ENCODE measurements around the gene CXCL11. TPM values are rescaled to one million over a fixed set of nuclear protein-coding genes. Genes with fewer than 3 reads are reported as not detected.

Gene CXCL11
- total RNA-seq, 1 experiment from 2014 or later = not detected

- Histone ChIP-seq H3K9me3 (ENCODE audit: control insufficient read depth, low read depth, low read length) (no peaks in the 10 kb centered on the region), H2AK5ac (ENCODE audit: insufficient read length, low read length) (no peak within 1 kb of the TSS), H3K4me1 (ENCODE audit: insufficient read depth, low read length) (no peaks in the 10 kb centered on the region), H4K20me1 (ENCODE audit: control insufficient read depth, insufficient read depth, insufficient read length) (no peaks in the 10 kb centered on the region), H3K27ac (ENCODE audit: insufficient read length, low read depth, low read length) (no peak within 1 kb of the TSS), H3K79me2 (ENCODE audit: insufficient read depth, low read length) (no peaks in the 10 kb centered on the region), H2BK20ac (ENCODE audit: low read depth, low read length, poor library complexity, severe bottlenecking) (no peak within 1 kb of the TSS), H2BK15ac (ENCODE audit: low read depth, low read length) (no peak within 1 kb of the TSS), H3K23me2 (ENCODE audit: insufficient read length, low read depth, low read length, poor library complexity, severe bottlenecking) (no peaks in the 10 kb centered on the region), H3K79me1 (ENCODE audit: insufficient read depth, low read depth, low read length, poor library complexity, severe bottlenecking) (no peaks in the 10 kb centered on the region), H3K18ac (ENCODE audit: insufficient read length, low read depth, low read length) (no peak within 1 kb of the TSS), H3K56ac (ENCODE audit: insufficient read length, low read depth, low read length) (no peak within 1 kb of the TSS), H4K5ac (ENCODE audit: insufficient read length, low read depth, low read length) (no peak within 1 kb of the TSS), H2BK12ac (ENCODE audit: insufficient read length, low read depth, low read length) (no peak within 1 kb of the TSS), H4K8ac (replicated peaks; ENCODE audit: insufficient read length, low read depth, low read length) (no peak within 1 kb of the TSS), H2AFZ (ENCODE audit: low read length) (no peak within 1 kb of the TSS), H2BK120ac (ENCODE audit: low read depth, low read length, poor library complexity, severe bottlenecking) (peak within 1 kb of the TSS; percentile 36), H3K9ac (ENCODE audit: extremely low read depth, insufficient read length, low read length) (no peak within 1 kb of the TSS), H3K27me3 (ENCODE audit: insufficient read depth, low read length) (no peaks in the 10 kb centered on the region), H3K23ac (ENCODE audit: insufficient read length, low read depth, low read length) (no peak within 1 kb of the TSS), H3T11ph (ENCODE audit: low read length) (no peak within 1 kb of the TSS), H2BK5ac (ENCODE audit: insufficient read length, low read length) (no peak within 1 kb of the TSS), H3K14ac (ENCODE audit: insufficient read depth, low read length) (no peak within 1 kb of the TSS), H4K91ac (ENCODE audit: insufficient read length, low read depth, low read length) (no peak within 1 kb of the TSS), H3K4ac (ENCODE audit: low read depth, low read length) (no peak within 1 kb of the TSS), H3K4me2 (ENCODE audit: insufficient read depth, insufficient read length, low read length) (no peak within 1 kb of the TSS)
- H3K36me3 Mint-ChIP-seq (ENCODE audit: insufficient read depth in 1 of 3, low read depth in 3 of 3) = no peaks in the 10 kb centered on the region
- no peaks in the 10 kb centered on the region for H3K9me3 Mint-ChIP-seq
- TF ChIP-seq CTCF (conservative IDR thresholded peaks at IDR 0.05) = no peak
- H3K27me3 Mint-ChIP-seq (ENCODE audit: low read depth) = peaks cover 2% of the 10 kb centered on the region; the same call in 1 of the 2 replicates
- no CpG with 5 or more reads among the region's 3 CpGs for WGBS (ENCODE audit: extremely low coverage, insufficient read length, low lambda C conversion rate)
- no peak for DNase-seq
- H3K4me3 Mint-ChIP-seq = no peak within 1 kb of the TSS
- no peak within 1 kb of the TSS for H3K27ac Mint-ChIP-seq
- H3K4me1 Mint-ChIP-seq = no peaks in the 10 kb centered on the region
These were observed 12.5 kb downstream of the CXCL11 start, which contains the start of gene CXCL10 for GRCh38 chr4:76023389-76023788. Gene CXCL10, minus strand, starts transcription at chr4:76023497. Its CDS starts 66 bp downstream, at chr4:76023431.
